Hematopoietic multipotent progenitor cell treated with erythropoietin and hydrocortisone succinate and interleukin-3 and kit ligand, for 8 days (in vitro differentiated cells): Measurements from ENCODE around the gene ATP9B.
"Not testable (repeated sequence)": the region's sequence is repeated elsewhere in the genome, so short reads cannot be mapped to it uniquely, and the experiment has no call there.

ENCODE experiments used
- DNase-seq: peaks from one replicate; pipeline ENCODE4 v3.0.0-alpha.2; 2015

ATP9B gene

DNA sequence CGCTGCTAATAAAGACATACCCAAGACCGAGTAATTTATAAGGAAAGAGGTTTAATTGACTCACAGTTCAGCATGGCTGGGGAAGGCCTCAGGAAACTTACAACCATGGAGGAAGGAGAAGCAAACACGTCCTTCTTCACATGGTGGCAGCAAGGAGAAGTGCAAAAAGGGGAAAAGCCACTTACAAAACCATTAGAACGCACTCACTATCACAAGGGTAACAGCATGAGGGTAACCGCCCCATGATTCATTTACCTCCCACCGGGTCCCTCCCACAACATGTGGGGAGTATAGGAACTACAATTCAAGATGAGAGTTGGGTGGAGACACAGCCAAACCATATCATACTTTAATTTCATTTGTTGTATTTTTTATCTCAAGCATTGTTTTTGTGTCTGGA, 67.5 kb downstream of the ATP9B start:
- DNase-seq = peak; percentile 63

DNA sequence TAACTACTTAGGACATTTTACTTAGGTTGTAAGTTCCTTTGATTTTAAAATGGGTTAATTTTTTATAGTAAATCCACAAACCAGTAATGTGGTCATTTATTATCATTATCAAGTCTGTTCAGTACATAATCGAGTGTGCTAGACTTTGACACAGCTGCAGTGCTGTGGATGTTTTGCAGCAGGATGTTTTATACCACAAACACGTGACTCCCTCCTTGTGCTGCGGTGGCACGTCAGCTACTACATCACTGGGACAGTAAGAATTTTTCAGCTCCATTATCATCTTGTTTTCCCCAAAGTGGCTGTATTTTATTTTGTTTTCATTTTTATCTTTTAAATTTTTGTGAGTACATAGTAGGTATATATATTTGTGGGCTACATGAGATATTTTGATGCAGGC, 70.0 kb downstream of the ATP9B start:
- DNase-seq = peak; percentile 16

DNA sequence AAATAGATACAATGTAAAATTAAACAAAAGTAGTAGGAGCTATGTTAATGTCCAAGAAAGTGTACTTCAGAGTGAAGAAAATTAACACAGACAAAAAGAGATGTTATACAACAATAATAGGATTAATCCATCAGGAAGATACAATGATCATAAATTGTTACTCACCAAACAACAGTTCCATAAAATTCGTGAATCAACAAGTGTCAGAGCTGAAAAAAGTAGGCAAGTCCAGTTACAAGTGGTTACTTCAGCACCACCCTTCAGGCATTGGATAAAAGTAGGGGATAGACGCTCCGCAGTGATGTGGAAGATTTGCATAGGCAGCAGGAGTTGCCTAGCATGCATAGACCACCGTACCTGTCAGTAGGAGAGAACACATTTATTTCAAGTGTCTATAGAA, 77.8 kb downstream of the ATP9B start:
- DNase-seq = no peak

DNA sequence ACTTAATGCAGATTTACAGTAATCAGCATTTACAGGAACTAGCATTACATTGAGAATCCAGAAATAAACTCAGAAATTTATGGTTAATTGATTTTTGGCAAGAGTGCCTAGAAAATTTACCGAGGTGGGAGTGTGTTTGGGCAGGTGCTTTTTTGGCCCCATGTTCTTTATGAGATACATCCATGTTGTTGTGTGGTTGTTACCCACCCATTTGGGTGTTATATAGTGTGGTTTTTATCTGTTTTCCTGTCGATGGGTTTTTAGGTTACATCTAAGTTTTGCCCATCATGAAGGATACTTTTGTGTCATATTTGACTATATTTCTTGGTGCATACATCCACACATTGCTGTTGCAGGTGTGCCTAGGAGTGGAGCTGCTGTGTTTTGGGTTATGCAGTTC, 82.0 kb downstream of the ATP9B start:
- no peak for DNase-seq

DNA sequence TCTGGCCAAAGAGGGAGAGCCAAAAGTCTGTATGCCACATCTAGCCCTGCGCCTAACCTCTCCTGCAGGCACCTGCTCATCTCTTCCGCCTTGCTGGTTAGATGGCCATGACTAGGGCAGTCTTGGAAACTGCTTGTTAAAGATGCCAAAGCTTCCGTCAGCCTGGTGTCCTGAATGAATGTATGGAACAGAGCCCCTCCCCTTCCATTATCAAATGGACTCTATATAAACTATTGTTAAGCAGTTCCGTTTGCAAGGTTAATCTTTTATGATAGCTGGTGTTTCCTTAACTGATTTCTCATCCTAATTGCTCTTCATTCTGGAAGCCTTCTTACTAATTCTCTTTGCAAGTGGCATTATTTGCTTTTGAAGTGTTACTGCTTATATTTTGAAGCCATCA, 87.1 kb downstream of the ATP9B start:
- no peak for DNase-seq

DNA sequence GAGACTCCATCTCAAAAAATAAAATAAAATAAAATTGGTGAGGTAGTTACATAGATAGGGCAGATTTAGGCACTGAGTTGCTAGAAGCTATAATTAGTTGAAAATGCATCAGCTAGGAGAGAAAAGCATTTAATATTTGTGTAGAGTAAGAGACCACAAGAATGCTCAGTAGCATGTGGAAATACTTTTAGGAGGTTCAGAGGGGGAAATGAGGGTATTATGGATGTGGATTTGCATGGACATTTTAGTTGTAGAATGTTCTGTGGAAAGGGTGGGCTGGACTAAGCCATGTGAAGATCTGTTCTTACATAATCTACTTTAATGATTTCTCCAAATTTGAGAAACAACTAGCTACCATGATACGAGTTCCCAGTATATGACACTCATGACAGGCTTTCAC, 95.5 kb downstream of the ATP9B start:
- no peak for DNase-seq

DNA sequence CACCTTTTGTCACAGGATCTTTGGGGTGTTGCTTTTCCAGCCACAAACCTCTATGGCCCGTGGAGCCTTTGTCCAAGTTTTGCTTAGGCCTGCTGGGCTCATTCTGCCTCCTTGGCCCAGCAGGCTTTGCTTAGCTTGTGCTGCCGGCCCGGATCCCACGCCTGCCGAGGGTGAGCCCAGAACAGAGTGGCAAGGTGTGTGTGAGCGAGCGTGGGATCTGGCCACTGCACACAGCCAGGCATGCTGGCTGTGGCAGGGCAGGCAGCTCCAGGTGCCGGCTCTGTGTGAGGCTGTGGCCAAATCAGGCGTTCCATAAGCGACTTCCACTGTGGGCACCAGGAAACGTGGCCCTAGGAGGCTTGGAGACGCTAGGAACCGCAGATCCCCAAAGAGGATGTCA, 97.5 kb downstream of the ATP9B start:
- no peak for DNase-seq

DNA sequence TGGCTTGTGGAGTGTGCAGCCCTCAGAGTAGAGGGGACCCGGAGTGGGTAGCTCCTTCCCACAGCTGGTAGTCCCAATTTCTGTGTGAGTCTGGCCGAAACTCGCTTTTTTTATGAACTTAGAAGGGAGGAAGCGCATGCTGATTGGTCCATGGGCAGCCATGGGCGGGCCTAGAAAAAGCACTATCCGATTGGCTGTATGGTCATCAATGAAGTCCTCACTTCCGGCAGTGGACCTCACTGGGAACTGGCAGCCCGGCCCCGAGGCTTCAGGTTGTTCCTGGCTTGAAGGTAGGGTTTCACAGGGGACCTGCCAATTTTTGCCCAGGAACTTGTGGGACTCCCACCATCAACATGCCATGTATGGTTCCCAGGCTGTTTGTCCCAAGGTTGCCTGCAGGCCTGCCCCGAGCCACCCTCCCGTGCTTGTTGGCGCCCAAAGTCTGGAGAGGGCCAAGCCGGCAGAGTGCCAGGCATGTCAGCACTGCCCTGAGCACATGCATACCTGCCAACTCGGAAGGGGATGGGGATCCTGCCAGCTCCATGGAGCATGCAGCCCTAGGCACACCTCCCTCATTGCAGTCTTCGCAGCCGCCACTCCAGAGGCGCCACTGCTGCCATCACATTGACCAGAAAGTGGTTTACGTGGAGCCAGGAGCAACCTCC, 98.5 kb downstream of the ATP9B start:
- no peak for DNase-seq

DNA sequence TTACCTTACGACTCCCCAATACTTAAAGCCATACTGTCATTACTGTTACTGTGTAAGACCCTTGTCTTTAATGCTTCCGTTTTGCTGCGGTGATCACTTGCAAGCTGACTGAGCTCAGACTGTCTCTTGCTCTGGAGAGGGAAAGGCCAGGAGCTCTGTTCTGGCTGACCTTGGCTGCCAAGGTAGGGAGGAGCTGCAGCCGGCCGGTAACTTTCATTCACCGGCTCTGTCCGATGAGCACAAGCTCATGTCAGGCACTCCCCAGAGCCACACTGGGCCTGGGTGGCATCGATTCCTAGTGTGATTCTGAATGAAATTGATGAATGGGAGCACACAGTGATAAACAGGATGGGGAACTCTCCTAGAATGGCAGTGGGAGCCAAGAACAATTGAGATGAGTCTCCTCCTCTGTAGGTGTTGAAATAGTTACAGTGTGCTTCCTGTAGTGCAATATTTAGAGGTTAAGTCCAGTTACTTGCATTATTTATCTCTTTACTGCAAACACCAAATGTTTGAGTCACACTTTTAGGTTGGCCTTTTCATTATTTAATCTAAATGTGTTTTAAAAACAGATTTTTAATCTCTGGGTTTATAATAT, 100.9 kb downstream of the ATP9B start:
- DNase-seq = no peak

DNA sequence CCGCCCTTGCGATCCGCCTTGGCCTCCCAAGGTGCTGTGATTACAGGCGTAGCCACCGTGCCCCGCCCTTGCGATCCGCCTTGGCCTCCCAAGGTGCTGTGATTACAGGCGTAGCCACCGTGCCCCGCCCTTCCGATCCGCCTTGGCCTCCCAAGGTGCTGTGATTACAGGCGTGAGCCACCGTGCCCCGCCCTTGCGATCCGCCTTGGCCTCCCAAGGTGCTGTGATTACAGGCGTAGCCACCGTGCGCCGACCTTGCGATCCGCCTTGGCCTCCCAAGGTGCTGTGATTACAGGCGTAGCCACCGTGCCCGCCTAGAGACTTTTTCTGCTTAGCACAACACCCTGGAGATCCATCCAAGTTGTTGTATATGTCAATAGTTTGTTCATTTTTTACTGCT, 103.1 kb downstream of the ATP9B start:
- not testable (repeated sequence) for DNase-seq

DNA sequence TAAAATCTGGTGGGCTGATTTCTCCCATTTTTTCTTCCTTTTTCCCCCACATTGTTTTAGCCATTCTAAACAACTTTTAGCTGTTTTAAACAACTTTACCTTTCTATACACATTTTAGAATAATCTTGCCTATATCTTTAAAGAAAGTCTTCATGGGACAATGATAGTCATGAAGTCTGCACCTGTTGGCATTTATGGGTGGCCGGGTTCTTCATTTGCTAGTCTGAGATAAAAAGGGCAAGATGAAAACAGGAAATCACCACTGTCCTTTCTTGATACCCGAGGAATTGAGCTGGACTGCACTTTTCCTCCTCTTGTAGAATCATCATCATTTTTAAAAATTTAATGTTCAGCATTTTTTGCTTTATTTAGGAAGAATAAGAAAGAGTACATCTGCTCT, 104.5 kb downstream of the ATP9B start:
- no peak for DNase-seq

DNA sequence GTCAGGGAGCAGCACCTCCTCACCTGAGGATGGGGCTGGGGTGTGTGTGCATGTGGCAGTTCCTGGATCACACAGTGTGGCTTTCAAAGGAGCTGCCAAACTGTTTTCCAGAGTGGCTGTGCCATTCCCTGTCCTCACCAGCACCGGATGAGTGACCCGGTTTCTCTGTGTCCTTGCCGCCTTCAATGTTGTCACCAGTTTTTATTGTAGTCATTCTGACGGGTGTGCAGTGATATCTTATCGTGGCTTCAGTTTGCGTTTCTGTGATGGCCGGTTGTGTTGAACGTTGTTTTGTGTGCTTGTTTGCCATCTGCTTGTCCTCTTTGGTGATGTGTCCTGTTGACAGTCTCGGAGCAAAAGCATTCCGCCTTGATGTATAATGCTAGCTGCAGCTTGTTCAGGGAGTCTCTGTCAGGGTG, 108.9 kb downstream of the ATP9B start:
- DNase-seq = no peak

DNA sequence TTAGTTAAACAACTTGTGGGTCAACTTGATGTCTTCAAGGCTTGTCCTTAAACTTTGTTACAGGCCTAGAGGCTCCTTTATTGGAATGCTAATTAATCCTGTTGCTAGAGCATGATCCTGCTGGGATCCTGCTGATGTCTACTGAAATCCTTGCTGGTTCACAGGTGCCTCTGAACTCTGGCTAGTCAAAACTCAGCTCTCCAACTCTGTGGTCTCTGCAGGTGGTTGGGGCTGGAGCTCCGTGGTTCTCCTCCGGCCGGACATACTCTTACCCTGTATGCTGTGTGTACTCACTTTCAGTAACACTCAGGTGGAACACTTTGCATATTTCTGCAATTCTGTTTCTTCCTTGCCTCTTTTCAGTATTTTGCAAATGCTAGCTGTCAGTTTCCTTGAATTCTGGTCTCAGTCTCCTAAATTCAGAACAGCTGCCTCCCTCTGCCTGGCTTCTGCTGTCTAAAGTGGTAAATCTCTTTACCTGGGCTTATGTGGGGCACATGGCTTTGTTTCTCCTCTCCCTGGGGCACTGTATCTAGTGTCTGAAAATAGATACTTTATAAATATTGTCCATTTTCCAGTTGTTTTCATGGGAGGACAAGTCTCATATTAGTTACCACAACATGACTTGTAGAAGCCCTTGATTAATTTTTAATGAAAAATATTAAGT, 113.0 kb downstream of the ATP9B start:
- no peak for DNase-seq

DNA sequence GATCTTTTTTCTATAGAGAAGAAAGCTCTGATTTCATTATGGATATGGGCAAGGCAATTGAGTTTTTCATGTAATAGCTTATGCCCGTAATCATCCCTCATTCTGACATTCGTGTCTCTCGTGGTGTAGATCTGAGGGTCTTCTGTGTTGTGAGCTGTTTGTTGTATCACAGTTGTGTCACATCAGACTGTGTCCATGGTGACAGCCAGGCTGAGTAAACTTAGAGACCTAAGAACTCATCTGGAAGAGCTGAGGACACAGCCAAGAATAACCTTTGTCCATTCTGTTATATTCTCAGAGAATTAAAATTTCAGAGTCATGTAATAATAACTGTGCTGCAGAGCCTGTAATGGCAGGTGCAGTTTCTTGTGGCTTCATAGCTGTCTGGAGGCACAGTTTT, 116.5 kb downstream of the ATP9B start:
- no peak for DNase-seq

DNA sequence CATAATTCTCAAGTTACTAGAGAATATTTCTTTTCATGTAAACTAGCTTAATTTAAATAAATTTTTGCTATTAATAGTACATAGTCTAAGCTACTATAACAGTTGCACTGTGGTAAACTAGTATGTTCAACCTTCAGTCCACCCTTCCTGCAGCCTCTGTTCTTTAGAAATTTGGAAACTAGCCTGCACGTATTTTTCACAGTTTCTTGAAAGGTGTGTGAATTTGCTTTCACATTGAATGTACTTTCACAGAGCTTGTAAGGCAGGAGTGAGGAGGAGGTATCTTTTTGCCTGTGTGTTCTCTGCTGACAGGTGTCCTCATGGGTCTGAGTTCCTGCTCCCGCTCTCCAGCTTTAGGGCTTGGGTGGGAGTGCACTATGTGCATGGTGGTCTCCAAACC, 117.5 kb downstream of the ATP9B start:
- no peak for DNase-seq

DNA sequence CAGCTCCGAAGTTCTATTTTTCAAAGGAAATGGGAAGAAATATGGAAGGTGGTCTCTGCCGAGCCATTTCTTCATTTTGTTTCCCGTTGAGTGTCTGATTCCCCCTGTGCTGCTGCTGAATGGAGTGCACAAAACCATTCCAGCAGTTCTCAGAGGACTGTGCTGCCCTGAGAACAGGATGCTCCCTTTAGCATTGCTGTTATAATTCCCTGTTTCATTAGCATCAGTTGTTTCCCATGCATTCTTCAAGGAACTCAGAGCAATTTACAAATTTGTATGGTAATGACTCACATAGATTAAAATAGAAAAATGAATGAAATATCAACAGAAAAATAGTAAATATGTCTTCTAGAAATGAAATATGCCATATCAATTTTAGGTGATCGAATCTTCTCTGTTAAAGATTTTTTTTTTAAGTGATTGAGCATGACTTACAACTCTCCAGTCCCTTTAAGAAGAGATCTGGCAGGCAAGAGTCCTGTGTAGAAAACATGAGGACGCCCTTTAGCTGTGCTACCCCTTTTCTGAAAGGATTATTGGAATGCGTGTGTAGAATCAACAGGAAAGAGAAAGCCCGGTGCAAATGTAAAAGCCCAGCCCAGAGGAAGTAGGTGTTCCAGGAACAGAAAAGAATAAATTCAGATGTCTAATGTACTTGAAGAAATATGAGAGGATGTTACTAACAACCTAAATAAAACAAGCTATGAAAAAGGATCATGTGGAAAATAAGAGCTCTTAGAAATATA, 118.5 kb downstream of the ATP9B start:
- DNase-seq = no peak

DNA sequence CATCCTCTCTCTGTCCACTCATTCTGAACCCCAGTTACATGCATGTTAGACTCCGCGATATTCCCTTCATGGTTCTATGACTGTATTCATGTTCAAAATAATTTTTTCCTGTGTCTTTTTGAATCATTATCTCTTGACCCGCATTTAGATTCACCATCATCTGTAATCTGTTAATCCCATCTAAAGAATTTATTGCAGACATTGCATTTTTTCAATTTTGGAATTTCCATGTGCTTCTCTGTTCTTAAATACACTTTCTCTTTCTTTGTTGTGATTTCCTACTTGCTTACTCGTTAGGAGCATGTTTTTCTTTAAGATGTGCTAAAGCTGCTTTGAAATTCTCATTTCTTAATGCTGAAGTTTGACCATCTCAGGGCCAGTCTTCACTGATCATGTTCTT, 122.2 kb downstream of the ATP9B start:
- no peak for DNase-seq

DNA sequence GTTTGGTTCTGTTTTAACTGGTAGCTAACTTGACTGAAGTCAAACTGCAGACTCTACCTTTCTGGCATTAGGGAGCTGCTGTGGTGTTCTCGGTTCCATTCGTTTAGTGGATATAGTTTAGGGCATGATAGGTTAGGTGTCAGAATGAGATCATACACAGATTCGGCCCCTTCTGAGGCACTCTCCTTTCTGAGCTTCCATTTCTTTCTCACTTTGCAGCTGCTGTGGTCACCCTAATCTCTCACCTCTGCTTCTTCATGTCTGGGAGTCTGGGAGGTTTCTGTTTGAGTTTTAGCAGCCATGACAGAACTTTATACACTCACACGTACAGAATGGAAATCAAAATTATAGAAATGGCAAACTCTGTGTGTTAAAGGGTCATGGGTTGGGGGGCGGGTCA, 122.8 kb downstream of the ATP9B start:
- no peak for DNase-seq

DNA sequence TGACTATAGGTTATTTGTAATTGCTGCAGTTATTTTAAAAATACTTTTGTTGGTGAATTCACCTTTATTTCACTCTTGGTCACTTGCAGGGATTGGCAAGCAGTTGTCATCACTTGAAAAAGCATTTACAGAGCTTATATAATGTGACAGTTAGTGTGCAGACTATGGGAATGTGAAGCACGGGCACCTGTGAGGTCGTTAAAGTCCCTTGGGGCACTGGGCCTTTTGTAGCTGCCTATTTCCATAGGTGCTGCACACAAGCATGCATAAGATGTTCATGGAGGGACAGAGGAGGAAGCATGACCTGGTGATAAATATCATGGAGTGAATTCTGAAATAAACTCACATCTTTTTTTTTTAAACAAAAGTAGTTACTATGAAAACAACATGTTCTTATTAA, 124.6 kb downstream of the ATP9B start:
- no peak for DNase-seq

DNA sequence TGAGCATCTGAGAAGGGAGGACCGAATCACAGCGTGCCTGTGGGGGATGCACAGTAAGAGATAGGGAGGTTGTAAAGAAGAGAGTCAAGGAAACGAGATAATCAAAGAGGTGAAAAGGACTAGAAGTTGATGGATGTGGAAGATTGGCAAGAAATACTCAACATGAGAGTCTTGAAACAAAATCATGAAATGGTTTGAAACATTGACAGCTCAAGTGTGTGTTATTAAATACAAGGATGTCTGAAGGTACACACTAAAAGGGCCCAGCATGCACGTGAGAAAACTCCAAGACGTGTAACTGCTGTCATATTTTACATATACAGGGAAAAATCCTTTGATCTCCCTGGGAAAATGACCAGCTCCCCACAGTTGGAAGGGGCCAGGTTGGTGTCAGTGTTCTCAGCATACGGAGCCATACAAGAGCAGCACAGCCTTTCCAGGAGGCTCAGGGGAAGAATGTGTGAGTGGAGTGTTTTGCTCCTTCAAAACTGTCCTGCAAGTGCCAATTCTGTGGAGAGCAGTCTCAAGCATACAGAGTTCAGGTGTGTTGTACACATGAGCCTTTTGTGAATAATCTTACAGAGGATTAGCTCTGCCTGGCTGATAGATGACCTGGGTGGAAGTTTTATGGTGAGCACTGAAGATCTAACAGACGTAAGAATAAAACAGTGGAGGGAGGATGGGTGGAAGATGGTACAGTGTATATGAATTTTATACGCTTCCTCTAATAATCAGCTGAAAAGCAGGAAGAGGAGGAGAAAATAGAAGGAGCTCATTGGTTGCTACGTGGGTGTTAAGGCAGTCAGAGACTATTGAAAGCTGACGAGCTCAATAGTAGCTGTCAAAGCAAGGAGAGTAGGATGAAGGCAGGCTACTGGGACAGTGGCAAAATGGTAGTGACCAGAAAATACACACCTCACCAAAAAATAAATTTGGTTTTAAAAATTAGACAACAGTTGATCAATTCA, 126.8 kb downstream of the ATP9B start:
- no peak for DNase-seq

DNA sequence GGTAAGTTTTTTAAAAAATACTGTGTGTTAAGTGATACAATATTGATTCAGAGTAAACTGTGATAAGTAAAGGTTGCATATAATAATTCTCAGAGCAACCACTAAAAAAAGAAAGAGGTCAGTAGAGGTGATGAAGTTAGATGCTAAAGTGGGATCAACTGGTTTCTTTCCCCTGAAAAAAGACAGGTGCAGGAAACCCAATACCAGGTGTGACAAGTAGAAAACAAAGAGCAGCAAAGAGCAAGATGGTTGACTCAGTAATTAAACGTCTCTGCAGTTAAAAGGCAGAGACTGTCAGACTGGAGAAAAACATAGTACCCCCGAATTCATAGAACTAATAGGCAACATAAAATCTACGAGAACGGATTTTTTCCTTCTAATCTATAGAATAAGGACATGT, 128.3 kb downstream of the ATP9B start:
- DNase-seq = no peak

DNA sequence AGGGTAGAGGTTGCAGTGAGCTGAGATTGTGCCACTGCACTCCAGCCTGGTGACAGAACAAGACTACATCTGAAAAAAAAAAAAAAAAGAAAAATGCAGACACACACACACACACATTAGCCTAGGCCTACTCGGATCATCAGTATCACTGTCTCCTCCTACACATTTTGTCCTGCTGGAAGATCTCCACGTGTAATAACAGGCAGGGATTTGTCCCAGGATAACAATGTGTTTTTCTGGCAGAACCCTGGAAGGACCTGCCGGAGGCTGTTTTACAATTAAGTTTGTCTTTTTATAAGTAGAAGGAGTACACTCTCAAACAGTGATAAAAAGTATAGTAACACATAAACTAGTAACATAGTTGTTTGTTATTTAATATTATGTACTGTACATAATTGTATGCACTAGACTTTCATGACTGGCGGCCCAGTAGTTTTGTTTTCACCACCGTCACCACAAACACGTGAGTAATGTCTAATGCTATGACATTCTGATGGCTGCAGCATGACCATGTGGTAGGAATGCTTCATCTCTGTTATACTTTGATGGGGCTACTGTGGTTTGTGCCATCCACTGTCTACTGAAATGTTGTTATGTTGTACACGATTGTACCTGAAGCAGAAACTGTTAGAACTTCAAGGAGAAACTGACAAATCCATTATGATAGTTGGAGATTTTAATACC, 130.6 kb downstream of the ATP9B start:
- DNase-seq = no peak
